PC-3 (cell line): ENCODE data around the gene POPDC2.

Experiments used
- EZH2 ChIP-seq: fragments of 300-600 bp; sonication (generic); IDR thresholded peaks from one replicate; pipeline ENCODE4 v1.6.1; 2017; ENCODE audit warnings: antibody characterized with exemption, mild to moderate bottlenecking, low read length; ENCODE audit not compliant: unreplicated experiment
- TF ChIP-seq, protein P1 (sequence below): fragments of 300-600 bp; sonication (generic); conservative IDR thresholded peaks from 2 replicates; pipeline ENCODE4 v1.5.1; 2017; ENCODE audit warnings: antibody characterized with exemption, low read depth, mild to moderate bottlenecking, low read length

DNA sequence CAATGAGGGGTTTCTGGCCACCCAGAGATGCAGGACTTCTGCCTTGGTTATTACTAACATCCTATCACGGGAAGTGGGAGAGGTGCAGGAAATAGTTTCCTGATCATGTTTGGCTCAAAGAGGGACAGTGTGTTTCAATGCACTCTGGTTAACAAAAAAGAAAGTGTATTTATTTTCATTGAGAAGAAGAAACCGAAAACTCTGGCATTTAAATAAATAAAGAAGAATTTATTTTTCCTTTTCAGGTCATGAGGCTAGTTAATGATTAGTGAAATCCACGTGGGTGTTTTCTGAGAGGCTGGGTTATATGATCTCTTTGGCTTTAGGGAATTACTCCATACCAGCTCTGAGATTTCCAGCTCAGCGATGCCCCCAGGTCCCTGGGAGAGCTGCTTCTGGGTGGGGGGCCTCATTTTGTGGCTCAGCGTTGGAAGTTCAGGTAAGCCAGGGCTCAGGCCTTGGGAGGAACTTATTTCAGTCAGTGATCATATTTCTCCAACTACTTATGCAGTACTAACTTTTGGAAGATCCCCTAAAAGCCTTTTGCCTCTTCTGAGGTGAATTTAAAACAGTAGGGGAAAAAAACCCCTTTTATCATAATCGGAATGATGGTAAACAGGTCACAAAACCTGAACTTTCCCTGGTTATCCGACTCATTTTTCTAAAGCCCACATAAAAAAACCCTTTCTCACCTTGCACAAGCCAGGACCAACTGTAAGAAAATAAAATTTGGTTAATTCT lies 62.7 kb downstream of the POPDC2 start, which contains the start of gene PLA1A:
- TF ChIP-seq, protein P1, sequence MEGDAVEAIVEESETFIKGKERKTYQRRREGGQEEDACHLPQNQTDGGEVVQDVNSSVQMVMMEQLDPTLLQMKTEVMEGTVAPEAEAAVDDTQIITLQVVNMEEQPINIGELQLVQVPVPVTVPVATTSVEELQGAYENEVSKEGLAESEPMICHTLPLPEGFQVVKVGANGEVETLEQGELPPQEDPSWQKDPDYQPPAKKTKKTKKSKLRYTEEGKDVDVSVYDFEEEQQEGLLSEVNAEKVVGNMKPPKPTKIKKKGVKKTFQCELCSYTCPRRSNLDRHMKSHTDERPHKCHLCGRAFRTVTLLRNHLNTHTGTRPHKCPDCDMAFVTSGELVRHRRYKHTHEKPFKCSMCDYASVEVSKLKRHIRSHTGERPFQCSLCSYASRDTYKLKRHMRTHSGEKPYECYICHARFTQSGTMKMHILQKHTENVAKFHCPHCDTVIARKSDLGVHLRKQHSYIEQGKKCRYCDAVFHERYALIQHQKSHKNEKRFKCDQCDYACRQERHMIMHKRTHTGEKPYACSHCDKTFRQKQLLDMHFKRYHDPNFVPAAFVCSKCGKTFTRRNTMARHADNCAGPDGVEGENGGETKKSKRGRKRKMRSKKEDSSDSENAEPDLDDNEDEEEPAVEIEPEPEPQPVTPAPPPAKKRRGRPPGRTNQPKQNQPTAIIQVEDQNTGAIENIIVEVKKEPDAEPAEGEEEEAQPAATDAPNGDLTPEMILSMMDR = no peak
- TF ChIP-seq EZH2 = no peak
